ENCODE data around the gene MCCC2. TPM values are rescaled to one million over a fixed set of nuclear protein-coding genes. Genes with fewer than 3 reads are reported as not detected.

Gene MCCC2
- polyA plus RNA-seq, 1 experiment: 16.2 TPM

DNA sequence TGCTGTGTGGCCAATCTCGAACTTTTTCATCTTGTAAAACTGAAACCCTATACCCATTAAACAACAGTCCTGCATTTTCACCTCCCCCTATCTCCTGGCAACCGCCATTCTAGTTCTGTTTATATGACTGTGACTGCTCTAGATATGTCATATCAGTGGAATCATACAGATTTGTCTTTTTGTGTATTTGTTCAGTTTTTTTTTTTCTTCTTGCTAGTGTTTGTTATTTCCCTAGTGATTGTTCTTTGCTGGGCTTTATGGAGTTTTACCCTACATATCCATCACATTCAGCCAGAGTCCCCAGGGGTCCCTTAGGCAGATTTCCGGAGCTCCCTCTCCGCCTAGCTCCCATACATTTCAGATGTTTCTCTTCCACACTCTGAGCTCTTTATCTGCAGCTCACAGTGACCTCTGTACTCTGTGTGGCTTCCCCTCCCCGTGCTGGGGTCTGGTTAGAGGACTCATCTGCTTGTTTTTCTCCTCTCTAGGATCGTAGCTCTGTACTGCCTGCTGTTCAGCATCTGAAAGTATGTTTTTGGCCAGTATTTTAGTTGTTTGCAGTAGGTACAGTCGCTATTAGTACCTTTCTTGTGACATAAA, 106.8 kb downstream of the MCCC2 start:
- CTCF ChIA-PET: interaction anchor here (0.9 to 1.6 kb wide), 2 partner anchors 14 to 15 kb away, joined by 3 to 4 read pairs; no protein-coding TSS in a partner anchor
- peaks cover 1% of the 10 kb centered on the region; the same call in 1 of the 2 replicates for H3K27me3 ChIP-seq (ENCODE audit: control insufficient read depth, insufficient read depth, low read length)
- TF ChIP-seq, protein P1, sequence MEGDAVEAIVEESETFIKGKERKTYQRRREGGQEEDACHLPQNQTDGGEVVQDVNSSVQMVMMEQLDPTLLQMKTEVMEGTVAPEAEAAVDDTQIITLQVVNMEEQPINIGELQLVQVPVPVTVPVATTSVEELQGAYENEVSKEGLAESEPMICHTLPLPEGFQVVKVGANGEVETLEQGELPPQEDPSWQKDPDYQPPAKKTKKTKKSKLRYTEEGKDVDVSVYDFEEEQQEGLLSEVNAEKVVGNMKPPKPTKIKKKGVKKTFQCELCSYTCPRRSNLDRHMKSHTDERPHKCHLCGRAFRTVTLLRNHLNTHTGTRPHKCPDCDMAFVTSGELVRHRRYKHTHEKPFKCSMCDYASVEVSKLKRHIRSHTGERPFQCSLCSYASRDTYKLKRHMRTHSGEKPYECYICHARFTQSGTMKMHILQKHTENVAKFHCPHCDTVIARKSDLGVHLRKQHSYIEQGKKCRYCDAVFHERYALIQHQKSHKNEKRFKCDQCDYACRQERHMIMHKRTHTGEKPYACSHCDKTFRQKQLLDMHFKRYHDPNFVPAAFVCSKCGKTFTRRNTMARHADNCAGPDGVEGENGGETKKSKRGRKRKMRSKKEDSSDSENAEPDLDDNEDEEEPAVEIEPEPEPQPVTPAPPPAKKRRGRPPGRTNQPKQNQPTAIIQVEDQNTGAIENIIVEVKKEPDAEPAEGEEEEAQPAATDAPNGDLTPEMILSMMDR (IDR thresholded peaks at IDR 0.05; ENCODE audit: insufficient read depth, low read depth, low read length): no peak

DNA sequence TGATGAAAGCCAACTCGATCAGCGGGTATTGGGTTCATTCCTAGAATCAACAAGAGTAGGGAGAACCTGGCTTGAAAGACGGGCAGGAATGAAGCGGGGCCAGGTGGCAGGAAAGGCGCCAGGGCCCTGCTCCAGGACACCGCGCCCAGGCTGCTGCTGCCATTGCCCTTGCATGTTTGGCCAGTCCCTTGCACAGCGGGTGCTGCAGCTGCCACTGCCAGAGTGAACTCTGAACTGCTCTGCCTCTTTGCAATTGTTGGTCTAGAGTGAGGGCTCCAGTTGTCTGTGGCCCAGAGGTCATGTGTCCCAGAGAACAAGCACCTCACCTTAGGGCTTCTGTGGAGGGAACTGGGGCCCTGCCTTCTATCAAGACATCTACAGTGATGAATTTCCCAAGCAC, 107.9 kb downstream of the MCCC2 start:
- POLR2A ChIA-PET: no interaction called here
- CTCF ChIA-PET: interaction anchor here (1.6 kb wide), 1 partner anchor 12 kb away, joined by 4 read pairs; no protein-coding TSS in a partner anchor
- Histone ChIP-seq H3K36me3 (ENCODE audit: control insufficient read depth, insufficient read depth, low read length) (no peaks in the 10 kb centered on the region), H3K27me3 (ENCODE audit: control insufficient read depth, insufficient read depth, low read length) (peaks cover 1% of the 10 kb centered on the region; the same call in 1 of the 2 replicates), H3K4me3 (ENCODE audit: low read depth, low read length) (no peak overlapping the region)
- no peak for DNase-seq (ENCODE audit: low read depth)
- TF ChIP-seq, protein P1 (IDR thresholded peaks at IDR 0.05; ENCODE audit: insufficient read depth, low read depth, low read length): no peak

More for the DNA sequence above, 106.8 kb downstream of the MCCC2 start:
- H3K4me3 ChIP-seq (ENCODE audit: low read depth, low read length): no peak overlapping the region
- POLR2A ChIA-PET: no interaction called here
- DNase-seq (ENCODE audit: low read depth): no peak
- no peaks in the 10 kb centered on the region for H3K36me3 ChIP-seq (ENCODE audit: control insufficient read depth, insufficient read depth, low read length)

DNA sequence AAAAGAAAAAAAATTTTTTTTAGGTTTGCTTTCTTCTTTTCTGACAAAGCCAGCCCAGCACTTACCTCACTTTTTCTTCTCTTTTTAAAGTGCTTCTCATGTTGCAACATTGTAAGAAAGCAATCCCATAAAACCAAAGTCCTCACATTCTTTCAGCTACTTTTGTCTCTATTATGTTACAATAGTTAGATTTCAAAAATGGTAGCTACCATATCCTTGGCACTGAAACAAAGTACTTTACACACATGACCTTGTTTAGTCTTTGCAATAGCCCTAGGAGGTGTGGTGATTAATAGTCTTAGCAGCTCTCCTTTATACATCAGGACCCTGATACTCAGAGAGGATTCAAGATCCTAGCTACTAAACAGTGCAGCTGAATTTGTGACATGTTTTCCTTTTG, 108.5 kb downstream of the MCCC2 start:
- H3K4me3 ChIP-seq (ENCODE audit: low read depth, low read length): no peak overlapping the region
- TF ChIP-seq, protein P1 (IDR thresholded peaks at IDR 0.05; ENCODE audit: insufficient read depth, low read depth, low read length): no peak
- H3K36me3 ChIP-seq (ENCODE audit: control insufficient read depth, insufficient read depth, low read length): no peaks in the 10 kb centered on the region
- POLR2A ChIA-PET: no interaction called here
- CTCF ChIA-PET: no interaction called here
- no peak for DNase-seq (ENCODE audit: low read depth)
- H3K27me3 ChIP-seq (ENCODE audit: control insufficient read depth, insufficient read depth, low read length): peaks cover 1% of the 10 kb centered on the region; the same call in 1 of the 2 replicates

DNA sequence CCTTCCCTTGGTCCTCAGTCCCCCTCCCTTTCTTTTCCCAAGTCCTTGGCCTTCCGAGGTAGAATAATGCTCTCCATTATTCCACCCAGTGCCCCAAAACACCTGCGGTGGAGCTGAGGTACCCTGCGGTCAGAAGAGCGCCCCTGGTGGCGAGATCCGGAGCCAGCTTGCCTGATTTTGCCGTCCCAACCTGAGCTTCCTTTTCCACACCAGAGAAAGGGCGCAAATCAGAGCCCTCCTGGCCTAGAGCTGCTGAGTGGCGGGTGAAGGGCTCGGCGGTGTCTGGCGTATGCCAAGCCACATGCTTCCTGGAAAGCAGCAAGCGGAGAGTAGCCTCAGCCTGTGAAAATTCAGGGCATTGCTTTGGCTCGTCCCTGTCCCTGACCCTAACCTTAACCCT, 110.8 kb downstream of the MCCC2 start:
- TF ChIP-seq, protein P1 (IDR thresholded peaks at IDR 0.05; ENCODE audit: insufficient read depth, low read depth, low read length): peak; percentile 56
- POLR2A ChIA-PET: no interaction called here
- Histone ChIP-seq H3K27me3 (ENCODE audit: control insufficient read depth, insufficient read depth, low read length) (peaks cover 8% of the 10 kb centered on the region), H3K4me3 (ENCODE audit: low read depth, low read length) (no peak overlapping the region), H3K36me3 (ENCODE audit: control insufficient read depth, insufficient read depth, low read length) (no peaks in the 10 kb centered on the region)
- no peak for DNase-seq (ENCODE audit: low read depth)
- CTCF ChIA-PET: interaction anchor here (1.3 to 2.0 kb wide), 3 partner anchors 9 to 18 kb away, joined by 3 to 13 read pairs (median 10); no protein-coding TSS in a partner anchor

DNA sequence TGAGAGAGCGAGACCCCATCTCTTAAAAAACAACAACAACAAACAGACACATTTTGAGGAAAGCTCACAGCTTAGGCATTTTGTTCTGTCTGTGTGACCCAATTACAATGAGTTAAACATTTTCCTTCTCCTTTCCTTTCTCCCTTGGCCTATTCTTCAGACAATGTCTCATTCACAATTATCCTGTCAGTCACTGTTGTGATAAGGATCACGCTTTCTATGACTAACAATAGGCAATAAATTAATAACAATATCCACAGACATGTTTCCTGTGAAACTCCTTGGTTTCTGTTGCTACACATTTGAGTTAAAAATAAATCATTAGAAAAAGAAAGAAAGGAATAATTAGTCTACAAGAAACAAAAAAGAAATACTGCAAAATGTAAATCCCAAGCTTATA, 112.1 kb downstream of the MCCC2 start:
- POLR2A ChIA-PET: no interaction called here
- CTCF ChIA-PET: interaction anchor here (2.0 kb wide), 1 partner anchor 15 kb away, joined by 10 read pairs; no protein-coding TSS in a partner anchor

More for the DNA sequence above, 112.1 kb downstream of the MCCC2 start:
- DNase-seq (ENCODE audit: low read depth): no peak
- H3K4me3 ChIP-seq (ENCODE audit: low read depth, low read length): no peak overlapping the region
- H3K27me3 ChIP-seq (ENCODE audit: control insufficient read depth, insufficient read depth, low read length): peaks cover 8% of the 10 kb centered on the region
- no peaks in the 10 kb centered on the region for H3K36me3 ChIP-seq (ENCODE audit: control insufficient read depth, insufficient read depth, low read length)
- TF ChIP-seq, protein P1 (IDR thresholded peaks at IDR 0.05; ENCODE audit: insufficient read depth, low read depth, low read length): no peak

All from BJ (cell line).